HG03095 (cell line): ENCODE data around the gene YWHAE.
"Not testable (repeated sequence)": the region's sequence is repeated elsewhere in the genome, so short reads cannot be mapped to it uniquely, and the experiment has no call there.

ENCODE experiments used
- ATAC-seq: cut with Tn5 transposase; IDR thresholded peaks from one replicate; pipeline ENCODE4 v1.9.1; 2021; ENCODE audit warnings: moderate library complexity; ENCODE audit not compliant: unreplicated experiment

The YWHAE gene

DNA sequence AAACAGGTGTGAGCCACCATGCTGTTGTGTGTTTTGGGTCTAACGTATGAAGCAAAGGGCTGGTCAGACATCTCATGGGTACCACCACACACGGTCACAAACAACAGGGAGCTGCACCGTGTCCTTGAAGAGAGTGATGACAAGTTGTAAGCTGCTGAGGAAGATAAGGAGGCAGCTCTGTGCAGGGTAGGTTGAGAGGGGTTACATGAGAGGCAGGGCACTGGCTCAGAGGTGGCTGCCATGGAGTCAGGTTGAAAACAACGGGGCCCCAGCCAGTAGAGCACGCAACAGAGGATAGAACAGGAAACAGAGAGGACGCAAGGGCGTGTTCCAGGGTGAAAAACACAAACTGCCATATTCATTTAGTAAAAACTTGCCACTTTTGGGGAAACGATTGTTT lies 68.3 kb downstream of the YWHAE start:
- ATAC-seq: no peak

DNA sequence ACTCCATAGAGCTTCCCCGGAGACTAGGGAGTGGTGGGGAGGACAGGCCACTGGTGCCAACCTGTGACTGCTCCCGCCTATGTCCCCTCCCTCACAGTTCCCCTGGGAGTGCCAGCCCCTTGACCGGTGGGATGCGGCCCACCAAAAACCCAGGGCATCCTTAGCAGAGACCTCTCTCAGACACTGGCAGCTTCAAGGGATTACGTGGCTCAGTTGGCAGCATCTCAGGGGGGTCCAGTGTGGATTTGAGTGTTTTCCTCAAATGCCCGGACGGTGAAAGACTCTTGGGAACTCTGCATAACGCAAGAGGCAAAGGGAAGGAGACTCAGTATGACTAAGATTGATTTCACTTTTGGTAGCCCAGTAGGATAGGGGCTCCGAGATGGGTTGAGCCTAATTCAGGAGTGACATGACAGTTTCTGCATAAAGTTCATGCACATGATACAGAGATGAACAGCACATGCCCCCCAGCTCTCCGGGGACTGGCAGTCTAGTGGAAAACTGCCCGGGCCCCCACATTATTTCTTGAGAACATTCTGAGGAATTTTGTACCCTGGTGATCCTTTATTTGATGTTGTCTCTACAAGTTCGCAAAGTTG lies 70.2 kb downstream of the YWHAE start:
- no peak for ATAC-seq

DNA sequence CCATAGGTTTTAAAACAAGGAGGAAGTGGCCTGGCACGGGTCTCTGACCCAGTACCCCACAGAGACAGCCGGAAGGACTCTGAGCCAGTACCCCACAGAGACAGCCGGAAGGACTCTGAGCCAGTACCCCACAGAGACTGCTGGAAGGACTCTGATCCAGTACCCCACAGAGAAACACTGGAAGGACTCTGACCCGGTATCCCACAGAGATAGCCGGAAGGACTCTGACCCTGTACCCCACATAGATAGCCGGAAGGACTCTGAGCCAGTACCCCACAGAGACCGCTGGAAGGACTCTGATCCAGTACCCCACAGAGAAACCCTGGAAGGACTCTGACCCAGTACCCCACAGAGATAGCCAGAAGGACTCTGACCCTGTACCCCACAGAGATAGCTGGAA lies 71.6 kb downstream of the YWHAE start:
- ATAC-seq: no peak

DNA sequence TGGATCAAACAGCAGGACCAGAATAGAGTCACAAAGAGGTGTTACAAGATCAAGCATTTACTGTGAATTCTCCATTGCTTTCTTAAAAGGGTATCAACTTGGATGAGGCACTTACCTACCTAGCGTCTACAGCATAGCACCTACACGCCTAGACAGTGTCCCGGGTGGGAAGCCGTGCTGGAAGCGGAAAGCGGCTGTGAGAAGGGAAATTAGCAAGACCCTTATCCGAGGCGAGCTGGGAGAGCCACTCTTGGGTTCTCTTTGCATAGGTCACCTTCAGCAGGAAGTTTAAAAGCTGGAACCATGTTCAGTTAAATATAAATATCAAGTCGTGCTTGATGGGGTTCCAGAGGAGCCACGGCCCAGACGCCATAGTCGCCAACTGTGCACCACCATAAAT lies 74.3 kb downstream of the YWHAE start:
- no peak for ATAC-seq

DNA sequence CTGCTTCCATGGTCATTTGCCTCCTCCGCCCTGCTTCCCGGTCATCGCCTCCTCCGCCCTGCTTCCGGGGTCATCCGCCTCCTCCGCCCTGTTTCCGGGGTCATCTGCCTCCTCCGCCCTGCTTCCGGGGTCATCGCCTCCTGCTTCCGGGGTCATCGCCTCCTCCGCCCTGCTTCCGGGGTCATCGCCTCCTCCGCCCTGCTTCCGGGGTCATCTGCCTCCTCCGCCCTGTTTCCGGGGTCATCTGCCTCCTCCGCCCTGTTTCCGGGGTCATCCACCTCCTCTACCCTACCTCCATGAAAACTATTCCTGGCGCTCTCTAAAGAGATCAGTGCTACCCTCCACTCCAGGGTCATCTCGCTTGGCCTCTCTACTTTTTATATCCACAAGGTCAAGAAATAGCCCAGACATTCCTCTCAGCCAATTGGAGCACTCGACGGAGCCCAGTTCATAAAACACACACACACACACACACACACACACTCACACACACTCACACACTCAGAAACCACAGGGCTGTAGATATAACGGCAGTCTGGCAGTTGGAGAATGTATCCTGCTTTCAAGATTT lies 75.7 kb downstream of the YWHAE start:
- no peak for ATAC-seq

DNA sequence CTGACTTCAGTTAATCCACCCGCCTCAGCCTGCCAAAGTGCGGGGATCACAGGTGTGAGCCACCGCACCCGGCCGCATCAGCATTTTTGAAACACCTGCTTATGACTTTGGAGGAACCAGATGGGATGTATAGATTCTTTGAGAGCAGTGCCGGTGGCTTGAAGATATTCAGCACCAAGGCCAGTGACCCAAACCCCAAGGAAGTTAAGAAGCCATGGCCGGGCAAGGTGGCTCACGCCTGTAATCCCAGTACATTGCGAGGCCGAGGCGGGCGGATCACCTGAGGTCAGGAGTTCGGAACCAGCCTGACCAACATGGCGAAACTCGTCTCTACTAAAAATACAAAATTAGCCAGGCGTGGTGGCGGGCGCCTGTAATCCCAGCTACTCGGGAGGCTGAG lies 76.7 kb downstream of the YWHAE start:
- ATAC-seq: no peak

DNA sequence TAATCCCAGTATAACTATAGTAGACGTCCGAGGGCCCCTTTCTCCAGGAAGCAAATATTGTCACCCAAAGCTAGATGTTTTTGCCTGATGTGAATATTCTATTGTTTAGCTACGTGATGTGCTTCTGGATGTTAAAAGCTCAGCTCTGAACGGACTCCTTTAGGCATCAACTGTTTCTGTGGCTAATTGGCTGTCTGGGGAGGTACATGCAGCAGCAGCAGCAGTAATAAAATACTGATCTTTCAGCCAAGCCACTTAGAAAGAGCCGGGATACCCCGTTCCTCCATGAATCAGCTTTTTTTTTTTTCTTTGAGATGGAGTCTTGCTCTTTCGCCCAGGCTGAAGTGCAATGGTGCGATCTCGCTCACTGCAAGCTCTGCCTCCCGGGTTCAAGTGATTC lies 77.5 kb downstream of the YWHAE start:
- ATAC-seq: no peak

DNA sequence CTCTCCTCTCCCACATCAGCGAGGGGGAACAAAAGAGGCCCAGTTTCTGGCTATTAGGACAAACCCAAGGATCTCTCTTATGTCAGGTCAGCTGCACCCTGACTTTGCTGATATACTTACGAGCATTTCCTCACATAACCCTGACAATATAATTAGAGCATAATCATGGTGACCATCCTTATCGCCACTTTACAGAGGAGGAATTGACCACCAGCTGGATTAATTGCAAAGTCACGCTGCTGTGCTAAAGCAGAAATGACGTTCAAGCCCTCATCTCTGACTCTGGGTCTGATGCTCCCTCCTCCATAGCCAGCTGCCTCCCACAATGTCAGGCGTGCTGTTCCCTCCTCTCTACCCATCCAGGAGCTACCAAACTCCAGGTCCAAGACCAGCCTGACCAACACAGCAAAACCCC lies 78.0 kb downstream of the YWHAE start:
- no peak for ATAC-seq

DNA sequence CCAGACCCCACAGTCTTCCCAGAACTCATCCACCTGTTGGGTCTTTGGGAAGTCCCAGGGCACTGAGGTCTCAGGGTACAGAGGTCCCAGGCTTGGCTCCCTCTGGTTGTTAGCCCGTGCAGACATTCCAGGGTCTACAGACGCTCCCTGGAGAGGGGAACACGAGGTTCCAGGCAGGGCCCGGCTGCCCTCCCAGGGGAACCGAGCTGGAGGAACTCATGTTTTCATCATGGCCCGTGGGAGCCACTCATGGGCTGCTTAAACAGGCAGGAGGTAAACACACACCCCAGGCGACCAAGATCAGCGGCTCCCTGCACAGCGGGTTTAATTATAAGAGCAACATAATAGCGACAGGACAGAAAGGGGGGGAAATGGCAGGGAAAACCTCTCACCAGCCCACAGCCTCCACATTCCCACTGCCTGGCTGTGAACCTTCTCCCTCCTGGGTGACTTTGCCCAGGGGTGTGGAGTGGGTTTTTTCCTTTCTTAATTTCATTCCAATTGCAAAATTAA lies 84.1 kb downstream of the YWHAE start:
- ATAC-seq: no peak

DNA sequence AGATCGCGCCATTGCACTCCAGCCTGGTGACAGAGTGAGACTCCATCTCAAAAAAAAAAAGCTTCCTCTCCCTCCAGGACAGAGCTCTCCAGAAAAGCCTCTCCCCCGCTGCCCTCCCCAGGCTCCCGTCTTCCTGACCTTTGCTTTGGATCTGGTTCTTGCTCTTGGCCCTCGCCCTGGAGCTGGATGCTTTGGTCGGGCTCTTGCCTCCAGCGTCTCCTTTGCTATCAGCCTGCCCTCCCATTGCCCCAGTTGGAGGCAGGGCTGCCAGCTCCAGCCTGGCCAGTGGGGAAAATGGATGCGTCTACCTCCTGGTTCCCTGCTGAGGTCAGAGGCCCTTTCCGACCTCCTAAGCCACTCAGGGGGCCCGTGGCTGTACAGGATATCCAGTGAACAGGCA lies 84.6 kb downstream of the YWHAE start:
- ATAC-seq: no peak

DNA sequence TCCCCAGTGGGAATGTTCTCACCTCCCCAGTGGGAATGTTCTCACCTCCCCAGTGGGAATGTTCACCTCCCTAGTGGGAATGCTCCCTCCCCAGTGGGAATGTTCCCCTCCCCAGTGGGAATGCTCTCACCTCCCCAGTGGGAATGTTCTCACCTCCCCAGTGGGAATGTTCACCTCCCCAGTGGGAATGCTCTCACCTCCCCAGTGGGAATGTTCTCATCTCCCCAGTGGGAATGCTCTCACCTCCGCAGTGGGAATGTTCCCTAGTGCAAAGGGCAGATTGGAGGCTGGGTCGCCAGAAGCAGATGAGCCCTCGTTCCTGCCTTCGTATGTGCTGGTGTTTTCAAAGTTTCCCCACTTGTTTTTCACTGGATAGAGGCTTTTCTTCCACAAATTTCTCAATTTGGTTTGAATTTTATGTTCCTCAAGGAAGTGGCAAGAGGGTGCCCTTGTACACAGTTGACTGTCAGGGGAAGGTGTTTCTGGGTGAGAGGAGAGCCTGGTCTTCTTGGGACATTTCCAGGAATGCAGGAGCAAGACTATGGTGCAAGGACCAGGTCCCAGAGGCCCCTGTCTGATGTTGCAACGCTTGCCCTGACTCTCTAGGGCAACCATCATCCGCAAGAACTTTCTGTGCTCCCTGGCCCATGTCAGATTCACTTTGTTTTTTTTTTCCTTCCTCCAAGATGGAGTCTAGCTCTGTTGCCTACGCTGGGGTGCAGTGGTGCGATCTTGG lies 86.6 kb downstream of the YWHAE start:
- ATAC-seq: no peak

DNA sequence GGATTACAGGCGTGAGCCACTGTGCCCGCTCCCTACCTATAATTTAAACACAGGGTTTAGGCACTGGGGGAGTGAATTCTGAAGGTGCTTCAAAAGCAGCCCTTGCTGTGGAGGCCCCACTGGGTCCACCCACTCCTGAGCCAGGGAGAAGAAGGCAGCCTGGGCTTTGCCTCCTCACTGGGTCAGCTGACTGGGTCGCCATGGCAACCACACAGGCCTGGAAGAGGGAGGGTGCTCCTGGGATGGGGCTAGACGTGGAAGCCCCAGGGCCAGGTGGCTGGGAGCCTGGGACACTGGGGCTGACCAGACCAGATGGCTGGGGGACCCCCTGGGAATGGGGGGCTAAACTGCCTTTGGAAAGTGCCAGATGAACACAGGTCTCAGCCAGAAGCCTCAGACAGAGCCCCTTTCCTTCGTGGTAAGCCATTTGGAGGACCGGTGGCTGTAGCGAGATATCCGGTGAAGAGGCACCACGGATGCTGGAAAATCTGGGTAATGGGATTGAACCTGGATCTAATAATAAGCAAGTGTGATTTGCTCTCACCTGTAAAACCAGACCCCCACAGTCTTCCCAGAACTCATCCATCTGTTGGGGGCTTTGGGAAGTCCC lies 87.7 kb downstream of the YWHAE start:
- ATAC-seq: no peak

DNA sequence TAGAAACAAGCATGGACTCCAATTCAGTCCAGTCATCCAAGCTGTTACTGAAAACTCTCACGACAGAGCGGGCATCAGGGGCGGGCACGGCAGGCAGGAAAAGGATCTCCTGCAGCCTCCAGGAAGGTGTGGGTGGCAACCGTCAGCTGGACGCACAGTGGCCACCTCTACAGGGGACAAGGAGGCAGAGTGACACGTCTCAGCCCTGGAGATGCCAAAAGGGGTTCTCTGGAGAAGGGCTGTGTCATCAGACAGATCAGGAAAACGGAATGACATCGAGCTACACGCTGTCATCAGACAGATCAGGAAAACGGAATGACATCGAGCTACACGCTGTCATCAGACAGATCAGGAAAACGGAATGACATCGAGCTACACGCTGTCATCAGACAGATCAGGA lies 92.2 kb downstream of the YWHAE start:
- not testable (repeated sequence) for ATAC-seq

DNA sequence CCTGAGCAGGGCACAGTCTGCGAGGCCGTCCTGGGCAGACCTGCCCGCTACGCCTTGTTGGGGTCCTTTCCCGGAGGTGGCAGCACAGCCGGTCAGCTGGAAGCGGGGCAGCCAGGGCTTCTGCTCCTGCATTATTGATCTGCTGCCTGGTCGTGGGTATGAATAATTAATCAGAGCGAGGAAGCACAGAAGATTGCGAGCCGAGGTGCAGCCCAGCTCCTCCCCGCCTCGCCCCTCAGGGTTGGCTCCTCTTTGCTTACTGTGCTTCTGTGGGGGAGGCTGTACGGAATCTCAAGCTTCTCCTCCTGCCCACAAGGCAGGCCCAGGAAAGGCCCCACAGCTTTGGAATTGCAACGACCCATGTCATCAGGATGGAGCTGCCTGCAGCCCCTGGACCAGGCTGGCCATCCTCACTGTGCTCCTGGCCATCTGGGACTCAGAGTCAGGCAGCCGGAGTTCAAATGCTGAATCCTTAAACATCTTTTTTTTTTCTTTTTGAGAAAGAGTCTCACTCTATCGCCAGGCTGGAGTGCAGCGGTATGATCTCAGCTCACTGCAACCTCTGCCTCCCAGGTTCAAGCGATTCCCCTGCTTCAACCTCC lies 95.0 kb downstream of the YWHAE start:
- ATAC-seq: no peak

DNA sequence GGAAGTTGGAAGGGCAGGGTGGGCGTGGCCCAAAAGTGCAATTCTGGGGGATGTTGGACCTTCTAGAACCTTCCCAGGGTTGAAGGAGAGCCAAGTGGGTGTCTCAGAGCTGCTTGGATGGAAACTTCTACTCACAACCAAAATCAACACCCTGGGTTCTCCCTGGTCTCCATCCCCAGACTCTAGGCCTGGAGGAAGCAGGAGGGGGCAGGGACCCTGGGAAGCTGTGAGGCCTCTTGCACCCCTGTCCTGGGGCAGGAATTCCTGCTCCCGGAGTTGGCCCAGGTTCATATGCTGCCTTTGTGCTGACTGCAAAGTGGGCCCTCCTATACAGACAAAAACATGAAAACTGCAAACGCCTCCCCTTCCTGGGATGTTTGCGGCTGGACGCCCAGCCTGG lies 95.5 kb downstream of the YWHAE start:
- no peak for ATAC-seq

DNA sequence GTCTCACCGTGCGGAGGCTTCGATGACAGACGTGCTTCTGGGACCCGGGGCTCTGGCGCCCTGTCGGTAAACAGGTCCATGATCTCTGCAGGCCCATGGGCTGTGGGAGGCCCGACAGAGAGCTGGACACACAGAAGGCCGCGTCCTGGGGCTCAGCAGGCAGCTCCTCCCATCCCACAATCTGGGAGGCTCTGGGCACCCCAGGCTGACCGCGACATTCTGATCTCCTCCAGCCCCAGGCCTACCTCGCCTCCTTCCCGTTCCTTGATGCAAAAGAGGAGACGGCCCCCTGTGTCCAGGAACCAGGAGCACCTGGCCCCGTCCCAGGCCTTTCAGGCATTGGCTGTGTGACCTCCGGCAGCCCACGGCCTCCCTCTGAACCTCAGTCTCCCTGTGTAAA lies 97.3 kb downstream of the YWHAE start:
- no peak for ATAC-seq

DNA sequence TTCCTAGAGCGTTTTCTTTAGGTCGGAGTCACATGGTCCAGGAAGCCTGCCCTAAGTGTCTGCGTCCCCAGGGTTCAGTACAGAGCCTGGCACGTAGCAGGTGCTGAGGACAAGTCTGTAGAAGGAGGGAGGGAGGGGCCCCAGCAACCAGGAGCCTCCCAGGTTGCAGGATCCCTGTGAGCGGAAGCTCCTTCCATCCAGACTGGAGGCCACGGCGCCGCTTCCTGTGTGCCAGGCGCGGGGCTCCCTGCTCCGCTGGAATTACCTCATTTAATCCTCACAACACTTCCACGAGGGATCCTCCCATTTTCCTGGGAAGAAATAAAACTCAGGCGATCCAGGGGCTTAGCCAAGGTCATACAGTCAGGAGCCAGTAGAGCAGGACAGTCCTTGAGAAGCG lies 98.5 kb downstream of the YWHAE start:
- ATAC-seq: no peak

DNA sequence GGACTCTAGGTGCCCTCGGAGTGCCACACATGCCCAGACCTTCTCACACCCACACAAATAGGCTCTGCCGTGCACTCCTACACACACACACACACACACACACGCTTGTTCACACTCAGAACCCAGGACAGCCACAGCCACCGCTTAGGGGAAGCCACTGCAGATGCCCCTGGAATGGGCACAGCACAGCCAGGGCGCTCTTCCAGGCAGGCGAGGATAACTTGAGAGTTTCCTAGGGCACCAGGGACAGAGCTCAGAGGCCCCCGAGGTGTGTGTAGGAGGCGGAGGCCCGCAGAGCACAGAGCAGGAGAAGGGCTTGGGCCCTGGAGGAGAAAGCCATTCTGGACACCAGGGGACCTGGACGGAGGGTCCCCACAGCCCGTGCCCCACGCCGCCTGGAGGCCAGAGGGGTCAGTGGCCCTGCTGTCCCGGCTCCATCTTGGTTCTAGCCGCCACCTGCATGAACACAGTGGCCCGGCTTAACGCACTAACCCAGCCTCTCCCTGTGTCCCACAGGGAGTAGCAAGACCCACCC lies 99.6 kb downstream of the YWHAE start:
- no peak for ATAC-seq

DNA sequence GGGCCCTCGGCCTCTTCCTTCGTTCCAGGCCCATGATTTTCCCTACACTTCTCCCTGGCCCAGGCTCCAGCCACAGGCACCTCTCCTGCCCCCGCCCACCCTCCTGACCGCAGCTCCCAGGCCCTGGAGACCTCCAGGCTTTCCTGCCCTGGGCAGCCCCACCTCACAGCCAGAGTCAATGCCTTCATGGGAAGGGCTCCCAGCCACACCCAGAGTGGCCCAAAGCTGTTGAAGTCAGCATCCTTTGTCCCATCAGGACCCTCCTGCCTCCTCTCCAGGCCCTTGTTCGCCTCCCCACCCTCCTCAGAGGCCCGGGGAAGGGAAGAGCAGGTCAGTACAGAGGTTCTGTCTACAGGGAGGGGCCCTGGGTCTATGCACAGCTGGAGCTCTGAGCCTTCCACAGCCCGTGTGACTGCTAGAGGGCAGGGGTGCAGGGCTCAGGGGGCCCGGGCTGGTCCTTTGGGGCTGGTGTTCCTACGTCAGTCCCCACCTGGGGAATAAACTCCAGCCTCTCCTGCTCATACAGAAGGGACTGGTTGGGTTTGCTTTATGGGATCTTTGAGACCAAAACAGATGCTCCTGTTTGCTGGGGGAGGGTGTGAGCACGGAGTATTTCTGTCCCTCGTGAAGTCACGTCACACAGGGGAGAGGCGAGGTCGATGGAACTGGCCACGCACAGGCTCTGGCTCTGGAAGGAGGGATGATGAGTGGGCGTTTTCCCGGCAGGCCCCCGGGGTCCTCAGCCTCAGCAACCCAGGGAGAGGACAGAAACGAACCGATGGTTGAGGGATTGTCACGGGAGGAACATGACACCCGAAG lies 100.3 kb downstream of the YWHAE start:
- ATAC-seq: no peak

DNA sequence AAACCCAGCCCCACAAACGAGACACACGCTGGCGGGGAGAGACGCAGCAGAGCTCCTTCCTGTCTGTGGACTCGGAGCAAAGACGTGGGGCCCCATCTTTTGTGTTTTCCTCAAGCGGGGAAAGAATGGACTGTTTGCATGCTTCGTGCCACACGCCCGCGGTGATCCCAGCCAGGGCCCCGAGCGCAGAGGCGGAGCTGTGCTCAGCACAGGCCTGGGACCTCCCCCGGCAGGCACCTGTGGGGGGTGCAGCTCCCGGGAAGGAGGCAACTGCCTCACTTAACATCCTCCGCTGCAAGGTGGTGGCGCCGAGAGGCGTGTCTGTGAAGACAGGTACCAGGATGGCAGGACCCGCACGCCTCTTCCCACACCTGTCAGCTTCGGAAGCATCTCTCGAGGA lies 101.4 kb downstream of the YWHAE start:
- no peak for ATAC-seq
